ENCODE data around the gene DNLZ.

GRCh38 chr9:136377341-136378169 lies 14.0 kb upstream of the DNLZ start:
- no peak for TF ChIP-seq POLR2AphosphoS5 (IDR thresholded peaks at IDR 0.05)
- no peak for TF ChIP-seq POLR2A (IDR thresholded peaks at IDR 0.05)
- no peak for TF ChIP-seq CTCF (IDR thresholded peaks at IDR 0.05)
